Right lobe of liver (tissue), 6 donors: ENCODE measurements around the gene ZNF367. TPM values are rescaled to one million over a fixed set of nuclear protein-coding genes. Genes with fewer than 3 reads are reported as not detected.

ENCODE experiments used
- ATAC-seq, 4 donors: fragments of 200-7000 bp; cut with Tn5 transposase; one replicate each; pipeline ENCODE4 v1.9.1; 2020; ENCODE audit warnings: mild to moderate bottlenecking in 4 of 4, moderate library complexity in 4 of 4
- DNase-seq, 3 donors: peaks; one replicate each; pipeline ENCODE4 v3.0.0-alpha.2; 2020
- H3K27ac ChIP-seq, 3 donors: fragments of 200-600 bp; one replicate each; pipeline ENCODE4 v1.8.0; 2022
- H3K27me3 ChIP-seq, 2 donors: fragments of 200-600 bp; one replicate each; pipeline ENCODE4 v1.8.0; 2022
- H3K36me3 ChIP-seq, 4 donors: fragments of 200-600 bp; sonication (generic) in 1 of 4; one replicate each; pipeline versions ENCODE4 v1.5.1 to v1.8.0; 2017 to 2022; ENCODE audit warnings: control low read depth in 1 of 4
- H3K4me1 ChIP-seq, 4 donors: fragments of 200-600 bp; sonication (generic) in 1 of 4; one replicate each; pipeline versions ENCODE4 v1.5.1 to v1.8.0; 2017 to 2022; ENCODE audit warnings: control low read depth in 1 of 4
- H3K4me3 ChIP-seq, 3 donors: fragments of 200-600 bp; one replicate each; pipeline ENCODE4 v1.8.0; 2022
- H3K9me3 ChIP-seq, 4 donors: fragments of 200-600 bp; sonication (generic) in 1 of 4; one replicate each; pipeline versions ENCODE4 v1.5.1 to v1.8.0; 2017 to 2022; ENCODE audit warnings: control low read depth in 1 of 4
- POLR2A ChIP-seq: fragments of 450-650 bp; IDR thresholded peaks from one replicate; pipeline ENCODE4 v1.6.1; 2017; ENCODE audit warnings: antibody characterized with exemption, mild to moderate bottlenecking
- WGBS: methylation state at CpG from one replicate; pipeline ENCODE4 v1.1.6; 2018; ENCODE audit warnings: low coverage, low lambda C conversion rate; ENCODE audit not compliant: insufficient coverage; ENCODE audit errors: missing lambda C conversion rate; 5-methylcytosine and 5-hydroxymethylcytosine counted together
- intact Hi-C, 2 donors: fragments of 100-400 bp; cut with DNase I; formaldehyde crosslinking; loops; one replicate each; pipeline versions ENCODE4 v1.11.2 to v1.14.1; 2022
- total RNA-seq, 6 experiments: library from RNA; depleted of rRNA in 2 of 6; stranded (reverse); fragments of >200 nt in 2 of 6; fragmentation: NEBNext Ultra II Directional in 3 of 6; extraction: Animal tissue kit (Norgen Biotek cat#: 25700) in 3 of 6; gene quantifications; one replicate each; pipeline versions ENCODE4 v1.1.0 to v1.2.4, GENCODE V29; 2016 to 2023
- TF ChIP-seq, protein P1 (sequence below), 4 donors: fragments of 200-600 bp in 3 of 4; fragments of 450-650 bp in 1 of 4; IDR thresholded peaks; one replicate each; pipeline versions ENCODE4 v1.5.1 to v1.8.0; 2016 to 2022; ENCODE audit warnings: antibody characterized with exemption in 4 of 4, mild to moderate bottlenecking in 2 of 4
- donor health status: DM: no; HTN: yes; CAD: no.
- donor health status: DM: no; HTN: no; CAD: no.
- donor health status: DM: no; HTN: no; CAD: no.
- donor health status: DM: no; HTN: yes; CAD: no.
- donor health status: DM: no; HTN: yes; CAD: no.

ZNF367 gene
- total RNA-seq, 6 experiments from 2014 or later: 0.73 to 9.2 (median 2.6) TPM

- H3K27ac ChIP-seq: no peak overlapping the region
- 96% methylated on average over 8 of the region's 8 CpGs for WGBS
These were observed 43.2 kb upstream of the ZNF367 start for GRCh38 chr9:96461336-96461735.

DNA sequence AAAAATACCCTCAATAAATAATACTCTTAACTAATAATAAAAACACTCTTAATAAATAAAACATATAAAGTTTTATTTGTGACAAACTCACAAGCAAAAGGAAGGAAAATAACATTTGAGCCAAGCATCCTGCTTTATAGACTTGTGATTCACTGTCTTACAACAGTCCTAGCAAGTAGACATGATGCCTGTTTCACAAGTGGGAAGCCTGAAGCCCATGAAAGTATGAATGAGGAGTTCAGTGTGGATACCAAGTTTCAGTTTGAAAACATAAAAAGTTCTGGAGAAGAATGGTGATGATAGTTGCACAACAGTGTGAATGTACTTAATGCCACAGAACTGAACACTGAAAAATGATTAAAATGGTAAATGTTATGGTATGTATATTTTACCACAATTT is 42.7 kb upstream of the ZNF367 start:
- DNase-seq: no peak
- no peak overlapping the region for H3K4me3 ChIP-seq
- H3K36me3 ChIP-seq: no peaks in the 10 kb centered on the region
- no peak for ATAC-seq
- H3K27ac ChIP-seq: no peak overlapping the region
- no peaks in the 10 kb centered on the region for H3K27me3 ChIP-seq
- H3K9me3 ChIP-seq: no peaks in the 10 kb centered on the region
- TF ChIP-seq, protein P1, sequence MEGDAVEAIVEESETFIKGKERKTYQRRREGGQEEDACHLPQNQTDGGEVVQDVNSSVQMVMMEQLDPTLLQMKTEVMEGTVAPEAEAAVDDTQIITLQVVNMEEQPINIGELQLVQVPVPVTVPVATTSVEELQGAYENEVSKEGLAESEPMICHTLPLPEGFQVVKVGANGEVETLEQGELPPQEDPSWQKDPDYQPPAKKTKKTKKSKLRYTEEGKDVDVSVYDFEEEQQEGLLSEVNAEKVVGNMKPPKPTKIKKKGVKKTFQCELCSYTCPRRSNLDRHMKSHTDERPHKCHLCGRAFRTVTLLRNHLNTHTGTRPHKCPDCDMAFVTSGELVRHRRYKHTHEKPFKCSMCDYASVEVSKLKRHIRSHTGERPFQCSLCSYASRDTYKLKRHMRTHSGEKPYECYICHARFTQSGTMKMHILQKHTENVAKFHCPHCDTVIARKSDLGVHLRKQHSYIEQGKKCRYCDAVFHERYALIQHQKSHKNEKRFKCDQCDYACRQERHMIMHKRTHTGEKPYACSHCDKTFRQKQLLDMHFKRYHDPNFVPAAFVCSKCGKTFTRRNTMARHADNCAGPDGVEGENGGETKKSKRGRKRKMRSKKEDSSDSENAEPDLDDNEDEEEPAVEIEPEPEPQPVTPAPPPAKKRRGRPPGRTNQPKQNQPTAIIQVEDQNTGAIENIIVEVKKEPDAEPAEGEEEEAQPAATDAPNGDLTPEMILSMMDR (IDR thresholded peaks at IDR 0.05): no peak
- no peak for TF ChIP-seq POLR2A
- intact Hi-C loops: no loop called here
- H3K4me1 ChIP-seq: no peaks in the 10 kb centered on the region

More at GRCh38 chr9:96461336-96461735, 43.2 kb upstream of the ZNF367 start:
- Histone ChIP-seq H3K27me3 (no peaks in the 10 kb centered on the region), H3K9me3 (no peaks in the 10 kb centered on the region), H3K4me1 (no peaks in the 10 kb centered on the region), H3K36me3 (no peaks in the 10 kb centered on the region), H3K4me3 (no peak overlapping the region)
- ATAC-seq (no peak), DNase-seq (no peak)
- intact Hi-C loops: no loop called here
- TF ChIP-seq, protein P1 (IDR thresholded peaks at IDR 0.05): no peak
- TF ChIP-seq POLR2A: no peak

GRCh38 chr9:96460470-96460869 is 42.3 kb upstream of the ZNF367 start:
- Histone ChIP-seq H3K9me3 (no peaks in the 10 kb centered on the region), H3K36me3 (no peaks in the 10 kb centered on the region), H3K4me3 (no peak overlapping the region), H3K27me3 (no peaks in the 10 kb centered on the region), H3K27ac (no peak overlapping the region), H3K4me1 (no peaks in the 10 kb centered on the region)
- TF ChIP-seq, protein P1 (IDR thresholded peaks at IDR 0.05): no peak
- TF ChIP-seq POLR2A: no peak
- DNase-seq (no peak), ATAC-seq (no peak)
- intact Hi-C loops: no loop called here
- 87% methylated on average over 5 of the region's 5 CpGs for WGBS

GRCh38 chr9:96459268-96460007 is 41.3 kb upstream of the ZNF367 start:
- intact Hi-C loops: no loop called here
- Histone ChIP-seq H3K4me1 (no peaks in the 10 kb centered on the region), H3K27me3 (no peaks in the 10 kb centered on the region), H3K4me3 (no peak overlapping the region), H3K9me3 (no peaks in the 10 kb centered on the region), H3K27ac (no peak overlapping the region), H3K36me3 (no peaks in the 10 kb centered on the region)
- TF ChIP-seq, protein P1 (IDR thresholded peaks at IDR 0.05): no peak
- no peak for TF ChIP-seq POLR2A
- 100% methylated on average over 3 of the region's 7 CpGs for WGBS
- DNase-seq: no peak
- no peak for ATAC-seq
